Osteocyte (in vitro differentiated cells): ENCODE data around the gene SLC30A5. TPM values are rescaled to one million over a fixed set of nuclear protein-coding genes. Genes with fewer than 3 reads are reported as not detected.

ENCODE experiments used
- DNase-seq: peaks from one replicate; pipeline ENCODE4 v3.0.0; 2021; ENCODE audit warnings: mixed read lengths; ENCODE audit not compliant: unreplicated experiment; ENCODE audit errors: extremely low spot score
- H3K27ac Mint-ChIP-seq: one replicate; pipeline ENCODE4 v1.8.0; 2021; ENCODE audit warnings: mild to moderate bottlenecking, mixed read lengths; ENCODE audit not compliant: unreplicated experiment
- H3K27me3 Mint-ChIP-seq: one replicate; pipeline ENCODE4 v1.8.0; 2021; ENCODE audit warnings: mixed read lengths; ENCODE audit not compliant: unreplicated experiment
- H3K36me3 Mint-ChIP-seq: one replicate; pipeline ENCODE4 v1.8.0; 2021; ENCODE audit warnings: mixed read lengths; ENCODE audit not compliant: unreplicated experiment
- H3K4me1 Mint-ChIP-seq: one replicate; pipeline ENCODE4 v1.8.0; 2021; ENCODE audit warnings: mixed read lengths; ENCODE audit not compliant: unreplicated experiment
- H3K4me3 Mint-ChIP-seq: one replicate; pipeline ENCODE4 v1.8.0; 2021; ENCODE audit warnings: mild to moderate bottlenecking, moderate library complexity, mixed read lengths; ENCODE audit not compliant: unreplicated experiment
- H3K9me3 Mint-ChIP-seq: one replicate; pipeline ENCODE4 v1.8.0; 2021; ENCODE audit warnings: mixed read lengths; ENCODE audit not compliant: unreplicated experiment
- total RNA-seq: library from RNA; stranded (reverse); gene quantifications from 2 replicates; pipeline ENCODE4 v1.2.1, GENCODE V29; 2021
- TF ChIP-seq, protein P1 (sequence below): fragments of 200-600 bp; sonication (generic); IDR thresholded peaks from 2 replicates; pipeline ENCODE4 v1.5.0; 2021; ENCODE audit warnings: antibody characterized with exemption, mild to moderate bottlenecking, moderate library complexity

SLC30A5 gene
- total RNA-seq, 1 donor from 2014 or later: 57.6 TPM

DNA sequence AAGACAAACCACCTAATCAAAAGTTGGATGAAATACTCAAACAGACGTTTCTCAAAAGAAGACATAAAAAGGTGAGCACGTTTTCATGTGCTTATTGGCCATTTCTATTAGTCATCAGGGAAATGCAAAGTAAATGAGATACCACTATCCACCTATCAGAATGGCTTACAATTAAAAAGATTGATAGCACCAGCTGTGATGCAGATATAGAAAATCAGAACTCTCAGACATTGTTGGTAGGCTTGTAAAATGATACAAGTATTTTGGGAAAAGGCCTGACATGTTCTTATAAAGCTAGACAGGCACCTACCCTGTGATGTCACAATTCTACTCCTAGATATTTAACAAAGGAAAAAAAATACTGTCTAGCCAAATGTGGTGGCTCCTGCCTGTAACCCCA, 44.0 kb upstream of the SLC30A5 start:
- H3K36me3 Mint-ChIP-seq: no peaks in the 10 kb centered on the region
- no peaks in the 10 kb centered on the region for H3K9me3 Mint-ChIP-seq
- TF ChIP-seq, protein P1, sequence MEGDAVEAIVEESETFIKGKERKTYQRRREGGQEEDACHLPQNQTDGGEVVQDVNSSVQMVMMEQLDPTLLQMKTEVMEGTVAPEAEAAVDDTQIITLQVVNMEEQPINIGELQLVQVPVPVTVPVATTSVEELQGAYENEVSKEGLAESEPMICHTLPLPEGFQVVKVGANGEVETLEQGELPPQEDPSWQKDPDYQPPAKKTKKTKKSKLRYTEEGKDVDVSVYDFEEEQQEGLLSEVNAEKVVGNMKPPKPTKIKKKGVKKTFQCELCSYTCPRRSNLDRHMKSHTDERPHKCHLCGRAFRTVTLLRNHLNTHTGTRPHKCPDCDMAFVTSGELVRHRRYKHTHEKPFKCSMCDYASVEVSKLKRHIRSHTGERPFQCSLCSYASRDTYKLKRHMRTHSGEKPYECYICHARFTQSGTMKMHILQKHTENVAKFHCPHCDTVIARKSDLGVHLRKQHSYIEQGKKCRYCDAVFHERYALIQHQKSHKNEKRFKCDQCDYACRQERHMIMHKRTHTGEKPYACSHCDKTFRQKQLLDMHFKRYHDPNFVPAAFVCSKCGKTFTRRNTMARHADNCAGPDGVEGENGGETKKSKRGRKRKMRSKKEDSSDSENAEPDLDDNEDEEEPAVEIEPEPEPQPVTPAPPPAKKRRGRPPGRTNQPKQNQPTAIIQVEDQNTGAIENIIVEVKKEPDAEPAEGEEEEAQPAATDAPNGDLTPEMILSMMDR: no peak
- peaks cover 7% of the 10 kb centered on the region for H3K27me3 Mint-ChIP-seq
- peaks cover 2% of the 10 kb centered on the region for H3K4me1 Mint-ChIP-seq
- H3K4me3 Mint-ChIP-seq: no peak overlapping the region
- DNase-seq: no peak
- H3K27ac Mint-ChIP-seq: no peak overlapping the region

DNA sequence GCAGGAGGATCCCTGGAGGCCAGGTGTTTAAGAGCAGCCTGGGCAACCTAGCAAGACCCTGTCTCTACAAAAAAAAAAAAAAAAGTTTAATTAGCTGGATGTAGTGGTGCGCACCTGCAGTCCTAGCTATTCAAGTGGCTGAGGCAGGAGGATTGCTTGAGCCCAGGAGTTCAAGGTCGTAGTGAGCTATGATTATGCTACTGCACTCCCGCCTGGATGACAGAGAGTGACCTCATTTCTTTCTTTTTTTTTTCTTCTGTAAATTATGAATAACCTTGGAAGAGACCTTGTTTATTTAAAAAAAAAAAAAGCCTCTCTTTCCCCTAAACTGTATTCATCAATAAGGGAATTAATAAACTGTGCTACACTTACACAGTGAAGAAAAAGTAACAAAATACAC, 43.6 kb upstream of the SLC30A5 start:
- TF ChIP-seq, protein P1: no peak

DNA sequence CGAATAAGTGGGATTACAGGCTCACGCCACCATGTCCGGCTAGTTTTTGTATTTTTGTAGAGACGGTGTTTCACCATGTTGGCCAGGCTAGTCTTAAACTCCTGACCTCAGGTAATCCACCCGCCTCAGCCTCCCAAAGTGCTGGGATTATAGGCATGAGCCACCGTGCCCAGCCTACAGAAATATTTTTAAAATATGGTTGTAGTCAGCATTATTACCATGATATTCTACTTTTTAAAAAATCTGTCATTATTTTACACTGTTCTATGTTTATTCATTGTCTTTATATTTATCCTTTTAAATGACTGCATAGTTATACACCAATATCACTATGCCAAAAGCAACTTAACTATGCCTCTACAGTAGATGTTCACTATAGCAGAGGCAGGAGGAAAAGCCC, 41.6 kb upstream of the SLC30A5 start:
- TF ChIP-seq, protein P1: no peak
- no peak for DNase-seq
- no peaks in the 10 kb centered on the region for H3K9me3 Mint-ChIP-seq
- no peak overlapping the region for H3K4me3 Mint-ChIP-seq
- H3K36me3 Mint-ChIP-seq: no peaks in the 10 kb centered on the region
- peaks cover 7% of the 10 kb centered on the region for H3K27me3 Mint-ChIP-seq
- no peak overlapping the region for H3K27ac Mint-ChIP-seq
- no peaks in the 10 kb centered on the region for H3K4me1 Mint-ChIP-seq

More for the DNA sequence above, 43.6 kb upstream of the SLC30A5 start:
- no peaks in the 10 kb centered on the region for H3K36me3 Mint-ChIP-seq
- H3K9me3 Mint-ChIP-seq: no peaks in the 10 kb centered on the region
- H3K27ac Mint-ChIP-seq: no peak overlapping the region
- peaks cover 2% of the 10 kb centered on the region for H3K4me1 Mint-ChIP-seq
- H3K4me3 Mint-ChIP-seq: no peak overlapping the region
- peaks cover 7% of the 10 kb centered on the region for H3K27me3 Mint-ChIP-seq
- DNase-seq: no peak

DNA sequence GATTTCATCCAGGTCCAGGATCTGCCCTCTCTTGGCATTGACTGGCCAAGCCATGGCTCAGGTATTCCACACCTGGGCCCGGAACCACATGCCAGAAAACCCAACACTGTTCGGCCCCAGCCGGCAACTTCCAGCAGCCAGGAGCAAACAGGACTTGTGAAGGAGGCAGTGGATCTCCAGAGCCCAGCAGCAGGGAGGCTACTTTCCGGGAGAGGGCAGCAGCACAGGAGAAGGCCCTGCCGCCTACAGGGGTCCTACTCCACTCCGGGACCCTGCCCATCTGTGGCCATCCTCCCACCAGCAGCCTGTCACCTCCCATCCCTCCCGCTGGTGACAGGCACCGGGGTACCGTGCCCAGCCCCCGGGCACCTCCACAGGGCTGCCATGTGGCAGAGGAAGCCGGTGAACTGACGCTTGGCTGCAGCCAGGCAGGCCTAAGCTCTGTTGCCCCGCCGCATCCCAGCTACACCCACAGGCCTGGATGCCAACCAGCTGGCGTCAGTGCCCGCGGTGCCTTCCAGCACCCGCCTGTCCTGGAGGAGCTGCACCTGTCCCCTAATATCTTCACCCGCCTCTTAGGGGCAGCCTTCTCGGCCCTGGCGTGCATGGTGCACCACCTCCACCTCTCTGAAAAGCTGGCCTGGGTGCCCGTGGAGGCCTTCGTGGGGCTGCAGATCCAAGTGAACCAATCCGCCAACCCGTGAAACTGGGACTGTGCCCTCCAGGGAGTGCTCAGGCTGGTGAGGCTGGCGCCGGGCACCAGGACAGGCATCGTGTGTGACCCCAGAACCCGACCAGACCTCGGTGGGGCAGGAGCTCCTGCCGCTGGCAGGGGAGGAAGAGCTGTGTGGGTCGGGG, 18.9 kb upstream of the SLC30A5 start:
- H3K9me3 Mint-ChIP-seq: no peaks in the 10 kb centered on the region
- H3K27ac Mint-ChIP-seq: no peak overlapping the region
- no peaks in the 10 kb centered on the region for H3K36me3 Mint-ChIP-seq
- no peak overlapping the region for H3K4me3 Mint-ChIP-seq
- H3K27me3 Mint-ChIP-seq: peaks cover 2% of the 10 kb centered on the region
- peak; percentile 82 for DNase-seq
- TF ChIP-seq, protein P1: no peak
- H3K4me1 Mint-ChIP-seq: no peaks in the 10 kb centered on the region

DNA sequence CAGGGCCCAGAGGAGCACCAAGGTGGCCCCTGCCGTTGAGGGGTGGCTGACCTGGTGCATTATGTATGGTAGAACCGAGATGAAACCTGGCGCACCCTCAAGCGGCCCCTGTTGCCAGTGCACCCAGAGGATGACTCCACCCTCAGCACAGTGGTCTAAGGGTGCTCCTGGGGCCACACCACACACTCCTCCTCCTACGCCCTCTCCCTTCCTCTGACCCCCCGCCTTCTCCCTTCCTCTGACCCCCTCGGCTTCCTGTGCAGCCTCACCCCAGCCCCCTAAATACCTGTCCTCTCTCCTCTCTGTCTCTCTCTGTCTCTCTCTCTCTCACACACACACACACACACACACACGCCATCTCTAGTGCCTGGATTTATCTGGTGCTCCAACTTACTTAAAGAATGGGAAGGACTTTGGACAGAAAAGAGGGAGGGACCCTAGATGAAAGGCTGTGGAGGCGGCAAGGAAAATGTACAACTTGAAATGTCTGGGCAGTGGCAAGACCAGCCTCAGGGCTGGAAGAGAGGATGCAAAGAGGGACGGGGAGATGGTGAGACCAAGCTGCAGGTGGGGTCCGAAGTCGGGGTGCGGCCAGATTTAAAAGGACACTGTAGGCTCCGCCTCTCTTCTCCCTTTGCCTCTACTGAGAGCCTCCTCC, 18.2 kb upstream of the SLC30A5 start:
- DNase-seq: no peak
- TF ChIP-seq, protein P1: no peak
- no peaks in the 10 kb centered on the region for H3K4me1 Mint-ChIP-seq
- H3K27me3 Mint-ChIP-seq: no peaks in the 10 kb centered on the region
- no peak overlapping the region for H3K27ac Mint-ChIP-seq
- H3K9me3 Mint-ChIP-seq: no peaks in the 10 kb centered on the region
- H3K4me3 Mint-ChIP-seq: no peak overlapping the region
- no peaks in the 10 kb centered on the region for H3K36me3 Mint-ChIP-seq
